HepG2 (cell line): ENCODE data around the gene FGF19. TPM values are rescaled to one million over a fixed set of nuclear protein-coding genes. Genes with fewer than 3 reads are reported as not detected.

Experiments used
- DPF2 ChIP-seq: sonication (generic); formaldehyde crosslinking; IDR thresholded peaks from 2 replicates; pipeline ENCODE4 v1.4.0; 2020; ENCODE audit warnings: mild to moderate bottlenecking, low read depth, missing genetic modification reagents, borderline replicate concordance
- EED ChIP-seq: sonication (generic); formaldehyde crosslinking; IDR thresholded peaks from 2 replicates; pipeline ENCODE4 v1.5.0; 2020; ENCODE audit warnings: mild to moderate bottlenecking, missing genetic modification reagents
- FOSL2 ChIP-seq: sonication (generic); formaldehyde crosslinking; IDR thresholded peaks from 2 replicates; pipeline ENCODE4 v1.4.0; 2020; ENCODE audit warnings: missing genetic modification reagents
- FOXP1 ChIP-seq, 2 experiments: fragments of 450-650 bp in 1 of 2; IDR thresholded peaks; 2 replicates each; pipeline ENCODE4 v1.6.1; 2017 to 2018; ENCODE audit warnings: antibody characterized with exemption in 1 of 2
- HES4 ChIP-seq: sonication (generic); formaldehyde crosslinking; IDR thresholded peaks from 2 replicates; pipeline ENCODE4 v1.9.0; 2021; ENCODE audit warnings: mild to moderate bottlenecking, missing genetic modification reagents, borderline replicate concordance
- NFYC ChIP-seq: IDR thresholded peaks from 2 replicates; pipeline ENCODE4 v1.6.1; 2016; ENCODE audit warnings: missing genetic modification reagents, missing compliant biosample characterization
- POLR2AphosphoS2 ChIP-seq: IDR thresholded peaks from 2 replicates; pipeline ENCODE4 v1.6.1; 2011; ENCODE audit warnings: low read depth, low read length, improper control_type of control experiment
- REPIN1 ChIP-seq: sonication (generic); formaldehyde crosslinking; IDR thresholded peaks from 2 replicates; pipeline ENCODE4 v1.8.0; 2022; ENCODE audit warnings: missing genetic modification reagents, low read depth, mild to moderate bottlenecking, borderline replicate concordance
- SMAD9 ChIP-seq: sonication (generic); formaldehyde crosslinking; IDR thresholded peaks from 2 replicates; pipeline ENCODE4 v1.5.1; 2020; ENCODE audit warnings: mild to moderate bottlenecking, missing genetic modification reagents
- TARDBP ChIP-seq: sonication (generic); formaldehyde crosslinking; IDR thresholded peaks from 2 replicates; pipeline ENCODE4 v1.8.0; 2022; ENCODE audit warnings: mild to moderate bottlenecking, missing genetic modification reagents
- TEAD3 ChIP-seq: optimal IDR thresholded peaks from 2 replicates; pipeline ENCODE3; 2016; ENCODE audit warnings: borderline replicate concordance
- TMF1 ChIP-seq: sonication (generic); formaldehyde crosslinking; IDR thresholded peaks from 2 replicates; pipeline ENCODE4 v1.8.1; 2022; ENCODE audit warnings: low read depth, missing genetic modification reagents
- TP53 ChIP-seq: sonication (generic); formaldehyde crosslinking; conservative IDR thresholded peaks from 2 replicates; pipeline ENCODE4 v1.4.0; 2020; ENCODE audit warnings: missing genetic modification reagents
- ZNF230 ChIP-seq: sonication (generic); formaldehyde crosslinking; IDR thresholded peaks from 2 replicates; pipeline ENCODE4 v1.4.0; 2020; ENCODE audit warnings: mild to moderate bottlenecking, missing genetic modification reagents
- ZNF382 ChIP-seq: sonication (generic); formaldehyde crosslinking; IDR thresholded peaks from 2 replicates; pipeline ENCODE4 v1.5.0; 2020; ENCODE audit warnings: missing genetic modification reagents, mild to moderate bottlenecking, borderline replicate concordance
- ZNF552 ChIP-seq: sonication (generic); formaldehyde crosslinking; IDR thresholded peaks from 2 replicates; pipeline ENCODE4 v1.9.0; 2022; ENCODE audit warnings: missing genetic modification reagents, mild to moderate bottlenecking, borderline replicate concordance
- ZNF713 ChIP-seq: sonication (generic); formaldehyde crosslinking; IDR thresholded peaks from 2 replicates; pipeline ENCODE4 v1.4.0; 2020; ENCODE audit warnings: mild to moderate bottlenecking, missing genetic modification reagents
- ZNF75D ChIP-seq: sonication (generic); formaldehyde crosslinking; IDR thresholded peaks from 2 replicates; pipeline ENCODE4 v1.8.1; 2023; ENCODE audit warnings: missing genetic modification reagents, mild to moderate bottlenecking, borderline replicate concordance
- polyA plus RNA-seq, 8 experiments: library from polyadenylated mRNA; depleted of rRNA in 3 of 8; stranded (reverse) in 7 of 8; unstranded in 1 of 8; fragments of >200 nt; fragmentation: Illumina TruSeq in 4 of 8; extraction: Trizol in 4 of 8; gene quantifications; 2 replicates each; pipeline versions ENCODE4 v1.2.1 to v1.2.3, GENCODE V29; 2011 to 2016; ENCODE audit warnings: low read depth in 4 of 8, missing spikeins in 1 of 8, mixed read lengths in 1 of 8; ENCODE audit not compliant: insufficient read depth in 1 of 8
- total RNA-seq, 5 experiments: library from RNA; depleted of rRNA; stranded (reverse); fragments of >200 nt; fragmentation: Illumina TruSeq; extraction: Trizol; gene quantifications; 2 replicates each; pipeline ENCODE4 v1.2.3, GENCODE V29; 2016; ENCODE audit warnings: low read depth in 1 of 5
- TF ChIP-seq, protein P1 (sequence below): IDR thresholded peaks from 2 replicates; pipeline ENCODE4 v1.6.1; 2016; ENCODE audit warnings: missing compliant biosample characterization, missing genetic modification reagents, borderline replicate concordance
- TF ChIP-seq, protein P2 (sequence below): IDR thresholded peaks from 2 replicates; pipeline ENCODE4 v1.6.1; 2018; ENCODE audit warnings: missing genetic modification reagents, mild to moderate bottlenecking, missing compliant biosample characterization
- TF ChIP-seq, protein P3 (sequence below): sonication (generic); formaldehyde crosslinking; IDR thresholded peaks from 2 replicates; pipeline ENCODE4 v1.8.1; 2022; ENCODE audit warnings: low read depth, mild to moderate bottlenecking, missing genetic modification reagents
- TF ChIP-seq, protein P4 (sequence below): sonication (generic); formaldehyde crosslinking; IDR thresholded peaks from 2 replicates; pipeline ENCODE4 v1.5.0; 2020; ENCODE audit warnings: missing genetic modification reagents, mild to moderate bottlenecking, borderline replicate concordance
- TF ChIP-seq, protein P5 (sequence below): sonication (generic); formaldehyde crosslinking; IDR thresholded peaks from 2 replicates; pipeline ENCODE4 v1.8.0; 2023; ENCODE audit warnings: mild to moderate bottlenecking, missing genetic modification reagents

FGF19 gene
- total and polyA plus RNA-seq, 2 of the 13 experiments (the other 11 are each of a cell fraction or from before 2014, with no cell fraction given) = 0.07 TPM; not detected in 1

DNA sequence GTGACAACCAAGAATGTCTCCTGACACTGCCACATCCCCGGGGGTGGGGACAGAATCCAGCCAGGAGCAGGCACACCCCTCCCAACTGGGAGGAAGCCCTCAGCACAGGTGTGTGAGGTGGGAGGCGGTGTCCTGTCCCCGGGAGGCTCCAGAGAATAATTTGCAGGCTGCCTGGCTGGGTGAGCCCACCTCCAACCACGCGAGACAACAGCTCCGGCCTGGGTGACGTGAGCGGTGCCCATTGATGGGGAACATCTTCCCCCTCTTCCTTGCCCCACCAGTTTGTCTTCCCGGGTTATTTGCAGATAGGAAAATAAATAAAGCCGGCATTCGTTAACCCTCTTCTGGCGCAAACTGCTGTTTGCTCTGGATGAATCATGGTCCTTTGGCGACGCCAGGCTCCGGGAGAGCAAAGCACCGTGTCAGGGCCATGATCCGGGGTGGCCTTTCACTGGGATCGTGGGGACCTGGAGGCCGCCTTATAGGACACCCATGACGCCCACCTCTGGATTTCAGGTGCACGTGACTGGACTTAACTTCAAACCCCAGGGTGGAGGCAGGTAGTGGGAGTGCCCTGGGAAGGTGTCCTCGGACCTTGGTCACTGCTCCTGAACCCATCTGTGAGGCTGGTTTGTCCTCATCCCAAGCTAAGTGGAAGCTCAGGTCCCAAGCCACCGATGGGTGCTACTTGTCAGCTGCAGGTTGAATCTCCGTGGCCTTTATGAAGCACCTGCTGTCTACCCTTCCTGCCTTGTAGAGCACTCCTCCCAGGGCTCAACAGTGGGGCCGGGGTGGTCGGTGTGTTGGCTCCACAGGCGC lies 49.0 kb downstream of the FGF19 start (continued):
- TF ChIP-seq, protein P1, sequence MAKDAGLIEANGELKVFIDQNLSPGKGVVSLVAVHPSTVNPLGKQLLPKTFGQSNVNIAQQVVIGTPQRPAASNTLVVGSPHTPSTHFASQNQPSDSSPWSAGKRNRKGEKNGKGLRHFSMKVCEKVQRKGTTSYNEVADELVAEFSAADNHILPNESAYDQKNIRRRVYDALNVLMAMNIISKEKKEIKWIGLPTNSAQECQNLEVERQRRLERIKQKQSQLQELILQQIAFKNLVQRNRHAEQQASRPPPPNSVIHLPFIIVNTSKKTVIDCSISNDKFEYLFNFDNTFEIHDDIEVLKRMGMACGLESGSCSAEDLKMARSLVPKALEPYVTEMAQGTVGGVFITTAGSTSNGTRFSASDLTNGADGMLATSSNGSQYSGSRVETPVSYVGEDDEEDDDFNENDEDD (CRISPR knock-in tag) = peak; percentile 58; the same call in 1 of the 2 replicates
- TF ChIP-seq ZNF382 (CRISPR knock-in tag) = no peak
- TF ChIP-seq REPIN1 (CRISPR knock-in tag) = 0 out of 2 replicates have a peak, but pooled peaks have one; percentile 81
- no peak for TF ChIP-seq SMAD9
- TF ChIP-seq, protein P2, sequence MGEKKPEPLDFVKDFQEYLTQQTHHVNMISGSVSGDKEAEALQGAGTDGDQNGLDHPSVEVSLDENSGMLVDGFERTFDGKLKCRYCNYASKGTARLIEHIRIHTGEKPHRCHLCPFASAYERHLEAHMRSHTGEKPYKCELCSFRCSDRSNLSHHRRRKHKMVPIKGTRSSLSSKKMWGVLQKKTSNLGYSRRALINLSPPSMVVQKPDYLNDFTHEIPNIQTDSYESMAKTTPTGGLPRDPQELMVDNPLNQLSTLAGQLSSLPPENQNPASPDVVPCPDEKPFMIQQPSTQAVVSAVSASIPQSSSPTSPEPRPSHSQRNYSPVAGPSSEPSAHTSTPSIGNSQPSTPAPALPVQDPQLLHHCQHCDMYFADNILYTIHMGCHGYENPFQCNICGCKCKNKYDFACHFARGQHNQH = no peak
- TF ChIP-seq, protein P3, sequence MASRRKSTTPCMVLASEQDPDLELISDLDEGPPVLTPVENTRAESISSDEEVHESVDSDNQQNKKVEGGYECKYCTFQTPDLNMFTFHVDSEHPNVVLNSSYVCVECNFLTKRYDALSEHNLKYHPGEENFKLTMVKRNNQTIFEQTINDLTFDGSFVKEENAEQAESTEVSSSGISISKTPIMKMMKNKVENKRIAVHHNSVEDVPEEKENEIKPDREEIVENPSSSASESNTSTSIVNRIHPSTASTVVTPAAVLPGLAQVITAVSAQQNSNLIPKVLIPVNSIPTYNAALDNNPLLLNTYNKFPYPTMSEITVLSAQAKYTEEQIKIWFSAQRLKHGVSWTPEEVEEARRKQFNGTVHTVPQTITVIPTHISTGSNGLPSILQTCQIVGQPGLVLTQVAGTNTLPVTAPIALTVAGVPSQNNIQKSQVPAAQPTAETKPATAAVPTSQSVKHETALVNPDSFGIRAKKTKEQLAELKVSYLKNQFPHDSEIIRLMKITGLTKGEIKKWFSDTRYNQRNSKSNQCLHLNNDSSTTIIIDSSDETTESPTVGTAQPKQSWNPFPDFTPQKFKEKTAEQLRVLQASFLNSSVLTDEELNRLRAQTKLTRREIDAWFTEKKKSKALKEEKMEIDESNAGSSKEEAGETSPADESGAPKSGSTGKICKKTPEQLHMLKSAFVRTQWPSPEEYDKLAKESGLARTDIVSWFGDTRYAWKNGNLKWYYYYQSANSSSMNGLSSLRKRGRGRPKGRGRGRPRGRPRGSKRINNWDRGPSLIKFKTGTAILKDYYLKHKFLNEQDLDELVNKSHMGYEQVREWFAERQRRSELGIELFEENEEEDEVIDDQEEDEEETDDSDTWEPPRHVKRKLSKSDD (CRISPR knock-in tag) = peak; percentile 27; the same call in 1 of the 2 replicates
- no peak for TF ChIP-seq ZNF552
- TF ChIP-seq, protein P4, sequence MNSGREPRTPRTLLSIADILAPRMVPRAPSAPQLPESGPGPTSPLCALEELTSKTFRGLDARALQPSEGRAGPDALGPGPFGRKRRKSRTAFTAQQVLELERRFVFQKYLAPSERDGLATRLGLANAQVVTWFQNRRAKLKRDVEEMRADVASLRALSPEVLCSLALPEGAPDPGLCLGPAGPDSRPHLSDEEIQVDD (CRISPR knock-in tag) = no peak
- TF ChIP-seq DPF2 (CRISPR knock-in tag) = peak; percentile 47; the same call in 1 of the 2 replicates
- TF ChIP-seq FOSL2 = peak; percentile 99
- peak; percentile 40; the same call in 1 of the 2 replicates for TF ChIP-seq TMF1 (CRISPR knock-in tag)
- TF ChIP-seq, protein P5, sequence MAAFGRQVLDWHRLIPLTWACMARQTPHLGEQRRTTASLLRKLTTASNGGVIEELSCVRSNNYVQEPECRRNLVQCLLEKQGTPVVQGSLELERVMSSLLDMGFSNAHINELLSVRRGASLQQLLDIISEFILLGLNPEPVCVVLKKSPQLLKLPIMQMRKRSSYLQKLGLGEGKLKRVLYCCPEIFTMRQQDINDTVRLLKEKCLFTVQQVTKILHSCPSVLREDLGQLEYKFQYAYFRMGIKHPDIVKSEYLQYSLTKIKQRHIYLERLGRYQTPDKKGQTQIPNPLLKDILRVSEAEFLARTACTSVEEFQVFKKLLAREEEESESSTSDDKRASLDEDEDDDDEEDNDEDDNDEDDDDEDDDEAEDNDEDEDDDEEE = no peak
- TF ChIP-seq ZNF75D (CRISPR knock-in tag) = peak; percentile 44; the same call in 1 of the 2 replicates
- 0 out of 2 replicates have a peak, but pooled peaks have one; percentile 43 for TF ChIP-seq HES4 (CRISPR knock-in tag)
- peak; percentile 54; the same call in 1 of the 2 replicates for TF ChIP-seq POLR2AphosphoS2
- no peak for TF ChIP-seq ZNF713 (CRISPR knock-in tag)
- no peak for TF ChIP-seq EED (CRISPR knock-in tag)
- TF ChIP-seq TARDBP (CRISPR knock-in tag) = peak; percentile 85
- TF ChIP-seq TP53 (CRISPR knock-in tag) = no peak
- no peak for TF ChIP-seq FOXP1 (IDR thresholded peaks at IDR 0.05)
- peak; percentile 77; the same call in 1 of the 2 replicates for TF ChIP-seq FOXP1 (CRISPR knock-in tag; IDR thresholded peaks at IDR 0.05)
- peak; percentile 70 for TF ChIP-seq TEAD3 (CRISPR knock-in tag)
- TF ChIP-seq NFYC (CRISPR knock-in tag) = 0 out of 2 replicates have a peak, but pooled peaks have one; percentile 11
- no peak for TF ChIP-seq ZNF230
